Activated CD4-positive, alpha-beta T cell treated with anti-CD3 and anti-CD28 coated beads for 48 hours (primary cell): ENCODE results near the gene DNAH1.
"Not testable (repeated sequence)": the region's sequence is repeated elsewhere in the genome, so short reads cannot be mapped to it uniquely, and the experiment has no call there.

Experiments used
- DNase-seq: peaks from one replicate; pipeline ENCODE4 v3.0.0-alpha.2; 2020

The DNAH1 gene

DNA sequence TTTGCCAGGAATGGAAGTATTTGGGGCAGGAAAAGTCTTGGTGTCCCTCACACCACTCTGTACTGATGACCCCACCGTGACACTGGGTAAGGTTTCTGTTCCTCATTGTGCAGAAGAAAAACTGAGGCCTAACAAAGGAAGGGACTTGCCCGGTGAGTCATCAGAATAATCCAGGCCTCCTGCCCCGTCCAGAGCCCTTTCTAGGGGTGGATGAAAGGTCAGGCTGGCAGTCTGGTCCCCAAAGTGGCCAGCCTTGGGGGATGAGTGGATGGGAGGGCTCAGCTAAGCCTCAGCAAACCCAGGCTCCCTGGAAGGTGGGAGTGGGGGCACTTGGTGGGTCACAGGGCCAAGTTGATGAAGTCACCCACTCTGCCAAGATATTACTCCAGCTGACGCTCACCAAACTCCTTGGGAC lies 2.3 kb upstream of the DNAH1 start:
- no peak for DNase-seq

- no peak for DNase-seq
These were observed 1.6 kb upstream of the DNAH1 start for GRCh38 chr3:52314489-52314888.

DNA sequence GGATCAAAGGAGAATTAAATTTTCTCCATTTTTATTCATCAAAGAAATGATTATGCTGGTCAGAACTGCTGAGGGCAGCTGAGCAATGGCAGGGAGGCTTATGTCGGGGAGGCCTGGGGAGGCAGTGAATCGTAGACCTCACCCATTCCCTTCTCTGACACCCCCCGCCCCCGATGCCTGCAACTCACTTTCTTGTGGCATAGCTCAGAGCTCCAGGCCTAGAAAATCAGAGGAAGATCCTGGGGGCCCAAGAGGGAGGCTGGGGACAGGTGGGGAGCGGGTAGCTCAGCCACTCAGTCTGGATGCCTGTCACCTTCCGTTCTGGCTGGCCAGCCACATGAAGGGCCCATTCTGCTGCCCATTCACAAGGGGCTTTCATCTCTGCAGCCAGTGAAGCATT lies 1.1 kb upstream of the DNAH1 start:
- no peak for DNase-seq

- DNase-seq, result peak; percentile 77
These were observed 1.3 kb downstream of the DNAH1 start for GRCh38 chr3:52317208-52318000.

DNA sequence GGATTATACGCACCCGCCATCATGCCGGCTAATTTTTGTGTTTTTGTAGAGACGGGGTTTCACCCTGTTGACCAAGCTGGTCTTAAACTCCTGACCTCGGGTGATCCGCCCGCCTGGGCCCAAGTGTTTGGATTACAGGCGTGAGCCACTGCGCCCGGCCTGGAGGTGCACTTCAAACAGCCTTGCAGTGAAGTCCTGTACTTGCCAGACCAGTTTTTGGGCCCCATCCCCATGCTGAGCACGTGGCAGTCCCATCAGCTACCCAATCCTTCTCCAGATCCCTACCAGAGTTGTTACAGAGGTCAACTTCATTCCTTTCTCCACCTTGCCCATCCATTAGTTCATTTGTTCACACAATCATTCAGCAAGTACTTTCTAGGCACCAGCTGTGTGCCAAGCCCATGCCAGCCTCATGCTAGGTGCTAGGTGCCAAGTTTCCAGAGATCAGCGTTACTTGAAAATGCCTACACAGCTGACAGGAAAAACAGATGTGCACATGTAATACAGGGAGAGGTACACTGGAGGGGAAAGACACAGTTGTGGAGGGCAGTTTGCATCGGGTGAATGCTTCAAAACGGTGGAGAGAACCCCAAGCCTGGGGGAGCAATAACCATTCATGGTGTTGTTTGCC lies 2.2 kb downstream of the DNAH1 start:
- DNase-seq, result no peak

DNA sequence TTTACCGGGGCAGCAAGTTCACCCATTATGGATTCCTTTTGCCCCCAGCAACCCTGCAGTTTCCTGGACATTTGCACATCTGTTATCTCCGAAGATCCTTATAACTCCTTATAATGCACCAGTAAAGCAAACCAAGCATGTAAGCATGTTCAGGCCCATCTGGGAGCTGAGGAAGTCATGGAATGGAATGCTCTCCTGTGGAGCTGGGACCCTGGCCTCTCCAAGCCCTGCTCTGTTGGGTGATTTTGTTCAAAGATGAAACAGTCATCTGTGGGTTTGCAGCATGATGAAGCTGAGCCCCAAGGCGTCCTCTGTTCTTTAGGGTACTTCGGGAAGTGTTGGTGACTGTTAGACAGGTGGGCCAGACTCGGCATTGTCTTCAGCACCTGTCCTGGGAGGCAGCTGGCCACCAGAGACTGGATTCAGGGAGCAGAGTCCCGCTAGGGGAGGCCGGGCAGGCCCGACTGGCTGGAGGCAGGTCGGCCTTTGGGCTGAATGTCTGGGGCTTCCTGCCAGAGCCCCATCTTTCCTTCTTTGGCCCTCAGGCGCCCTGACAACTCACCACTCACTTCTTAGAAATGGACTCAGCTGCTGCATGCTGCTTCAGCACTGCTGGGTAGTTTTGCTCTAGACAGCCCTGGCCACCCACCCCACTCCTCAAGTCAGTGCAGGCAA lies 3.9 kb downstream of the DNAH1 start:
- DNase-seq, result no peak

GRCh38 chr3:52321481-52321880 lies 5.4 kb downstream of the DNAH1 start:
- DNase-seq, result no peak

- DNase-seq, result no peak
These were observed 6.3 kb downstream of the DNAH1 start for GRCh38 chr3:52322466-52322865.

DNA sequence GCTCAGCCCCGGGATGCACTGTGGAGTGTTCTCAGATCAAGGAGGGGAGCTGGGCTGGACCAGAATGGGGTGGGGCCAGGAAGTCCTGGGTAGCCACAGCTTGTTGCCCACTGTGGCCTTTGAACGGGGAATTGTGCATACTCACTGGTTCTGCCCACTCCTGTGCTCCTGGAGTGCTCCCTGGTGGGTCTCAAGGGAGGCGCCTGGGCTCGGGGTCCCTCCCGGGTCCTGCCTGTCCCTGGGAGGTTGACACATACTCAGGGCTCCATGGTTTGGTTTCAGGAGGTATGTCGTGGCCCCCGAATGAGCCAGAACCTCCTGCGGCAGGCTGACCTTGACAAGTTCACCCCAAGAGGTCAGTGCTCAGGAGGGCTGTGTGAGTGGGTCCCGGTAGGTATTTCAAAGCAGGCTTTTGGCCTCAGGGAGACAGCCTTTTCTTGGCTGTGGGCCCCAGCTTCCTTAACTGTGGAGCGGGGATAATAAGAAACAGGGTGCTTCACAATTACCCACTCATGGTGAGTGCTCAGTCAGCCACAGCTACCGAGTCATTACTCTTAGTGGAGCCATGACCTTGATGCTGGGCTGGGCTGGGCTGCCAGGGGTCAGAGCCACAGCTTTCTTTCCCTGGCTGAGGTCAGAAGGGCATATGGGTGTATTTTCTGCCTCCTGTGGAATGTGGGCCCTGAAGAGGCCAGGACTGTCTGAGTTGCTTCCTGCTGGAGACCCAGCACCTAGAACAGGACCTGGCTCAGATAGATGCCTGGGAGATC lies 7.6 kb downstream of the DNAH1 start:
- DNase-seq, result no peak

GRCh38 chr3:52324676-52325075 lies 8.6 kb downstream of the DNAH1 start:
- no peak for DNase-seq

- no peak for DNase-seq
These were observed 9.6 kb downstream of the DNAH1 start for GRCh38 chr3:52325686-52326085.

- no peak for DNase-seq
These were observed 10.9 kb downstream of the DNAH1 start for GRCh38 chr3:52326976-52327375.

DNA sequence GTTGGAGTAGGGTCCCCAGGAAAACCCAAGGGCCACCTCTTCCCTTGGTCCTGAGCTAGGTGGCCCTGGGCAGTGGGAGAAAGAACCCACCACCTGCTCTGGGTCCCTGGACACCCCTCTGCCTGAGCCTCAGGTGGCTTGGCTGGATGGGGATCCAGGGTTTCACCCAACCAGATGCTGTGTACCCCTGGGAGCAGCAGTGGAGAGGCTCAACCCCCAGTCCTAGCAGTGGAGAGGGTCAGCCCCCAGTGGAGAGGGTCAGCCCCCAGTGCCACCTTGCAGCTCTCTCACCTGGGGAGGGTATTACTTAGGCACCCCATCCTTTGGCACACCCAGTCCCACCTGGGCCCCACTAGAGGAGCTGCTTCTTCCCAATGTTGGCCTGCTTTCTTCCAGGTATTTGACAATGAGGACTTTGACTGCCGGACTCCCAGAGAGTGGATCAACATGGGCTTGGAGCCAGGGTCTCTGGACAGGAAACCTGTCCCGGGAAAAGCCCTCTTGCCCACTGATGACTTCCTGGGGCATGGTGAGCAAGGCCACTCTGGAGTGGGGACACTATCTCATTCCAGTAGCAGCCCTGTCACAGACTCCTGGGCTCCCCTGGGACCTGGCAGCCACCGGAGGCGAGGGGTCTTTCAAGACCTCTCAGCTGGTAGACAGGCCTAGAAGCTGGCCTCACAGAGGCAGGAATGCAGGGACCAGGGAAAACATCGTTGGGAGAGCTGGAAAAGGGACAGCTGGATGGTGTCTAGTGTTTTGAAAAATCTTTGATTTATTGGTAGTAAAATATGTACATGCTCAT lies 11.6 kb downstream of the DNAH1 start:
- DNase-seq, result no peak

- no peak for DNase-seq
These were observed 12.5 kb downstream of the DNAH1 start for GRCh38 chr3:52328536-52329080.

DNA sequence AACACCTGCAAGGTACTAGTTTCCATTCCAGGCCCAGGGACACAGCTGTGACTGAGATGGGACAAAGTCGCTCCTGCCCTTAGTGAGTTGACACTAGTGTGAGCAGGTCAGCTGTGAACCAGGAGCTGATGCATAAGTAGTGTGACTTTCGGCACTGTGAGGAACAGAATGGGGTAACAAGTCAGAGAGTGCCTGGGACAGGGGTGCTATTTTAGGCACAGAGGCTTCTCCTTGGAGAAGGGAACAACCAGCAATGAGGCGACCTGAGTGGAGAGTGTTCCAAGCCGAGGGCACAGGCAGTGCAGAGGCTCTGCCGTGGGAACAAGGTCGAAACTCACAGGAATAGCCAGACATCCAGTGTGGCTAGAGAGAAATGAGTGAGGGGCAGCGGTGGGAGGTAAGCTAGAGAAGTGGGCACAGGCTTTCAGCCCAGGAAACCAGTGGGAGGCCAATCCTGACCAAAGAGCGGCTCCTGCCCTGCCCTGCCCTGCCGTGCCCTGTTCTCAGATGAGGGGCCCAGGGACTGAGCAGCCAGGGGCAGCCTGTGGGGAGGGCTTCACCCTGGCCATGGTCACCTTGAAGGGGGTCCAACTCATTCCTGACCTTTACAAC lies 14.2 kb downstream of the DNAH1 start:
- DNase-seq, result no peak

DNA sequence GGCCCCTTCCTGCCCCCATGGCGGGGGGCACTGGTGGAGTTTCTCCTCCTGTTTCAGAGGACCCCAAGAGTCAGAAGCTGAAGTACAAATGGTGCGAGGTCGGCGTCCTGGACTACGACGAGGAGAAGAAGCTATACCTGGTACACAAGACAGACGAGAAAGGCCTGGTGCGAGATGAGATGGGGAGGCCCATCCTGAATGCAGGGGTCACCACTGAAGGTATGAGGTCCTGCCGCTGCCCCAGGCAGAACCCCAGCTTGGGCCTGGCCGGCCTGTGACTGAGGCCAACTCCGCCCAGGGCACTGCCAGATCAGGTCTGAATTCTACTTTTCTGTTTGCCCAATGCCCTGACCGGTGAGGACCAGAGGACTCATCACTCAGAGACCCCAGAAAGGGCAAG lies 15.0 kb downstream of the DNAH1 start:
- no peak for DNase-seq

DNA sequence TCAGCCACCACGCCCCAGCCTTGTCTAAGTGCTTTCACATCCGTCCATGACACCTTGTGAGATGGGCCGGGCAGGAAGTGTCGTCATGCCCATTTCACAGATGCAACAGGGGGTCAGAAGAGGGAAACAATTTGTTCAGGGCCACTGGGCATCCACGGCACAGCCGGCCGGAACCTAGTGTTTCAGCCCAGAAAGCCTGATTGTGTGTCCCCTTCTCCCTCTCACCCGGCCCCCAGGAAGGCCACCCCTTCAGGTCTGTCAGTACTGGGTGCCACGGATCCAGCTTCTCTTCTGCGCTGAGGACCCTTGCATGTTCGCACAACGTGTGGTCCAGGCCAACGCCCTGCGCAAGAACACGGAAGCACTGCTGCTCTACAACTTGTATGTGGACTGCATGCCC lies 15.8 kb downstream of the DNAH1 start:
- no peak for DNase-seq

DNA sequence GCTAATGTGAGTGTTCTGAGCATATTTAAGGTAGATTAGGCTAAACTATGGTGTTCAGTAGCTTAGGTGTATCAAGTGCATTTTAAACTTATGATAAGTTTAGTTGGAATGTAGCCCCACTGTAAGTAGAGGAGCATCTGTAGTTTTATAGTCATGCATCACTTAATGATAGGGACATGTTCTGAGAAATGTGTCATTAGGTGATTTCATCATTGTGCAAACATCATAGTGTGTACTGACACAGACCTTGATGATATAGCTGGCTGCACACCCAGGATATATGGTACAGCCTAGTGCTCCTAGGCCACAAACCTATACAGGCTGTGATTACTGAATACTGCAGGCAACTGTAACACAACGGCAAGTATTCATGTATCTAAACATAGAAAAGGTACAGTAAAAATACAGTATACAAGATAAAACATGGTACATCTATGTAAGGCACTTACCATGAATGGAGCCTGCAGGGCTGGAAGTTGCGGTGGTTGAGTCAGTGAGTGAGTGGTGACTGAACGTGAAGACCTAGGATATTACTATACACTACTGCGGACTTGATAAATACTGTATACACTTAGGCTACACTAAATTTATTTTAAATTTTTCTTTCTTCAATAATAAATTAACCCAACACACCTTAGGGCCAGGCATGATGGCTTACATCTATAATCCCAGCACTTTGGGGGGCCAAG lies 17.9 kb downstream of the DNAH1 start:
- no peak for DNase-seq

- not testable (repeated sequence) for DNase-seq
These were observed 22.0 kb downstream of the DNAH1 start for GRCh38 chr3:52338131-52338530.

DNA sequence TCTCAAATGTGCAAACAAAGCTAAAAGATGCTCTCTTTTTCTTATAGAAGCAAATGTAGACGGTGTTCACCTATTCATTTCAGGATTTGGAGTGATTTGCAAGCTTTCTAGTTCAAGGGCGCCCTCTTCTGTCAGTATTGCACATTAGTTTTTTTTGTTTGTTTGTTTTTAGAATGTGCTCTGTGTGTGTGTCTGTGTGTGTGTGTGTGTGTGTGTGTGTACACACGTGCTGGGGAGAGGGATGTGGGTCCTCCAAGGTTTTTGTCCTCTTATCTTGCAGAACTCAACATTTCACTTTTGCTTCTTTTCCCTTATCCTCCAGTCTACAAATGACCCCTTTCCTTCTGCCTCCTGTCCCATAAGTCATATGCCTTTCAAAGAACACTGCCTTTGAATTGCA lies 23.5 kb downstream of the DNAH1 start:
- DNase-seq, result peak; percentile 42

GRCh38 chr3:52341123-52341522 lies 25.0 kb downstream of the DNAH1 start:
- no peak for DNase-seq
